Activated CD4-positive, alpha-beta T cell treated with anti-CD3 and anti-CD28 coated beads for 1 hour (primary cell): Measurements from ENCODE around the gene C2CD5.
"Not testable (repeated sequence)": the region's sequence is repeated elsewhere in the genome, so short reads cannot be mapped to it uniquely, and the experiment has no call there.

ENCODE experiments used
- DNase-seq: peaks from one replicate; pipeline ENCODE4 v3.0.0-alpha.2; 2020

The C2CD5 gene

GRCh38 chr12:22544038-22544979 is at the start of gene C2CD5:
TSS of gene C2CD5 (minus strand) at chr12:22544542. CDS start at chr12:22544150, 392 bp downstream.
- peak; percentile 91 for DNase-seq

- no peak for DNase-seq
Observed at GRCh38 chr12:22593864-22594263, 49.5 kb upstream of the C2CD5 start.

- DNase-seq, result no peak
Observed at GRCh38 chr12:22588817-22589216, 44.5 kb upstream of the C2CD5 start.

GRCh38 chr12:22578328-22578727 is 34.0 kb upstream of the C2CD5 start:
- DNase-seq, result no peak

- DNase-seq, result no peak
Observed at GRCh38 chr12:22577667-22578066, 33.3 kb upstream of the C2CD5 start.

GRCh38 chr12:22576473-22576872 is 32.1 kb upstream of the C2CD5 start:
- DNase-seq, result no peak

- no peak for DNase-seq
Observed at GRCh38 chr12:22576065-22576464, 31.7 kb upstream of the C2CD5 start.

GRCh38 chr12:22574921-22575320 is 30.6 kb upstream of the C2CD5 start:
- DNase-seq, result no peak

GRCh38 chr12:22573181-22573580 is 28.8 kb upstream of the C2CD5 start:
- DNase-seq, result no peak

- DNase-seq, result no peak
Observed at GRCh38 chr12:22569253-22569652, 24.9 kb upstream of the C2CD5 start.

- no peak for DNase-seq
Observed at GRCh38 chr12:22562036-22563028, 18.0 kb upstream of the C2CD5 start.

- DNase-seq, result not testable (repeated sequence)
Observed at GRCh38 chr12:22554750-22555149, 10.4 kb upstream of the C2CD5 start.

GRCh38 chr12:22551624-22552023 is 7.3 kb upstream of the C2CD5 start:
- DNase-seq, result no peak

GRCh38 chr12:22545255-22545654 is 913 bp upstream of the C2CD5 start:
- DNase-seq, result no peak

- DNase-seq, result peak; percentile 14
Observed at GRCh38 chr12:22543246-22544037, 900 bp downstream of the C2CD5 start.

- DNase-seq, result no peak
Observed at GRCh38 chr12:22541496-22542155, 2.7 kb downstream of the C2CD5 start.

- DNase-seq, result no peak
Observed at GRCh38 chr12:22539055-22539454, 5.3 kb downstream of the C2CD5 start.

- DNase-seq, result no peak
Observed at GRCh38 chr12:22538311-22538710, 6.0 kb downstream of the C2CD5 start.

- DNase-seq, result no peak
Observed at GRCh38 chr12:22536971-22537544, 7.3 kb downstream of the C2CD5 start.

GRCh38 chr12:22536346-22536945 is 7.9 kb downstream of the C2CD5 start:
- DNase-seq, result no peak

- DNase-seq, result no peak
Observed at GRCh38 chr12:22535478-22535877, 8.9 kb downstream of the C2CD5 start.
